ENCODE data around the gene CDK1. TPM values are rescaled to one million over a fixed set of nuclear protein-coding genes. Genes with fewer than 3 reads are reported as not detected.

Gene CDK1
- polyA plus RNA-seq, 2 of the 4 experiments (the other 2 are of a cell fraction), result 97.1 to 109 TPM

- FAIRE-seq (no peak), ATAC-seq (no peak), DNase-seq (ENCODE audit: low read depth in 1 of 2, low spot score in 1 of 2) (peak in 1 of 2 experiments; percentile 4)
- Histone ChIP-seq H3K4me3 (no peak overlapping the region), H3K4me1 (peaks cover 19% of the 10 kb centered on the region), H3K4me2 (peak overlapping the region; percentile 2; the same call in 1 of the 3 replicates), H3K9me3 (no peaks in the 10 kb centered on the region), H3K27ac (peak overlapping the region in 1 of 2 experiments; percentile 42; a peak in 1 of 6 replicates)
- WGBS (ENCODE audit: missing lambda C conversion rate), result 72% methylated on average over 6 of the region's 6 CpGs
- no peak for TF ChIP-seq RFX5 (IDR thresholded peaks at IDR 0.05)
- TF ChIP-seq GATA3 (IDR thresholded peaks at IDR 0.05; ENCODE audit: borderline replicate concordance), result no peak
- no peak for TF ChIP-seq BHLHE40 (IDR thresholded peaks at IDR 0.05; ENCODE audit: low read depth, low read length)
- no peak for TF ChIP-seq RARB (CRISPR knock-in tag; IDR thresholded peaks at IDR 0.05)
- no peak for TF ChIP-seq MAX (IDR thresholded peaks at IDR 0.05)
- no peak for TF ChIP-seq HEYL (CRISPR knock-in tag; IDR thresholded peaks at IDR 0.05)
- no peak for TF ChIP-seq EP300 (IDR thresholded peaks at IDR 0.05)
- TF ChIP-seq PHF8 (IDR thresholded peaks at IDR 0.05; ENCODE audit: borderline replicate concordance, low read depth), result no peak
- no peak for TF ChIP-seq TFCP2L1 (CRISPR knock-in tag; IDR thresholded peaks at IDR 0.05)
- TF ChIP-seq ESRRA (IDR thresholded peaks at IDR 0.05; ENCODE audit: borderline replicate concordance, low read length), result no peak
- TF ChIP-seq BCL3 (IDR thresholded peaks at IDR 0.05), result no peak
- no peak for TF ChIP-seq POLR2AphosphoS2 (conservative IDR thresholded peaks at IDR 0.05; ENCODE audit: low read length)
- no peak for TF ChIP-seq E2F6 (IDR thresholded peaks at IDR 0.05; ENCODE audit: borderline replicate concordance, low read depth)
- no peak for TF ChIP-seq REST (IDR thresholded peaks at IDR 0.05)
- CTCF ChIA-PET, result interaction anchor here (0.8 to 1.9 kb wide), 3 partner anchors 17 to 323 kb away, joined by 3 to 8 read pairs (median 3); no protein-coding TSS in a partner anchor
- POLR2A ChIA-PET, result no interaction called here
Observed at GRCh38 chr10:60767424-60767823, 10.9 kb upstream of the CDK1 start.

- ChIA-PET POLR2A (no interaction called here), CTCF (interaction anchor here (1.0 to 2.8 kb wide), 13 partner anchors 8 to 654 kb away, joined by 3 to 13 read pairs (median 4); partner anchors contain the start of gene CDK1)
- H3K9me3 ChIP-seq, result no peaks in the 10 kb centered on the region
- WGBS (ENCODE audit: missing lambda C conversion rate), result 41% methylated on average over 2 of the region's 2 CpGs
- peak in 1 of 2 experiments; percentile 2 for DNase-seq (ENCODE audit: low read depth in 1 of 2, low spot score in 1 of 2)
- peak overlapping the region; percentile 39 for H3K4me2 ChIP-seq
- peak; percentile 49 to 52; a peak in 4 of 6 replicates for ATAC-seq
- H3K4me1 ChIP-seq, result peaks cover 19% of the 10 kb centered on the region
- TF ChIP-seq POLR2AphosphoS2 (conservative IDR thresholded peaks at IDR 0.05; ENCODE audit: low read length) (no peak), CHD2 (IDR thresholded peaks at IDR 0.05; ENCODE audit: low read length, partially characterized antibody) (no peak), E2F6 (IDR thresholded peaks at IDR 0.05; ENCODE audit: borderline replicate concordance, low read depth) (no peak), RAD21 (conservative IDR thresholded peaks at IDR 0.05 in 1 of 2, IDR thresholded peaks at IDR 0.05 in 1 of 2) (no peak), CBX2 (IDR thresholded peaks at IDR 0.05; ENCODE audit: borderline replicate concordance, low read depth) (no peak), HMGXB4 (CRISPR knock-in tag; IDR thresholded peaks at IDR 0.05; ENCODE audit: borderline replicate concordance) (no peak), ZC3H11A (IDR thresholded peaks at IDR 0.05) (no peak)
- no peak overlapping the region for H3K4me3 ChIP-seq
- peak overlapping the region; percentile 36 to 39; a peak in 2 of 6 replicates for H3K27ac ChIP-seq
- no peak for FAIRE-seq
Observed at GRCh38 chr10:60769406-60769805, 8.9 kb upstream of the CDK1 start.

Measured in A549 (cell line).